Epithelial cell of esophagus (primary cell): ENCODE measurements around the gene PRPSAP1.

Source experiments
- DNase-seq: peaks from one replicate; pipeline ENCODE4 v3.0.0; 2010; ENCODE audit warnings: low read depth
- H3K4me3 ChIP-seq: 2 replicates; pipeline ENCODE4 v1.5.1; 2011; ENCODE audit warnings: mild to moderate bottlenecking, low read length, control low read depth
- CTCF ChIP-seq: IDR thresholded peaks from 2 replicates; pipeline ENCODE4 v1.5.1; 2011; ENCODE audit warnings: low read depth, mild to moderate bottlenecking, low read length, control low read depth, inconsistent platforms; ENCODE audit not compliant: insufficient read depth; ENCODE audit errors: missing control alignments

The PRPSAP1 gene

GRCh38 chr17:76279742-76280287, 73.9 kb downstream of the PRPSAP1 start:
- no peak for TF ChIP-seq CTCF
- DNase-seq, result no peak
- H3K4me3 ChIP-seq, result no peak overlapping the region

GRCh38 chr17:76278952-76279741, 74.6 kb downstream of the PRPSAP1 start:
- H3K4me3 ChIP-seq, result no peak overlapping the region

GRCh38 chr17:76278268-76278908, 75.3 kb downstream of the PRPSAP1 start:
- no peak overlapping the region for H3K4me3 ChIP-seq
- TF ChIP-seq CTCF, result no peak
- no peak for DNase-seq

More at GRCh38 chr17:76278952-76279741, 74.6 kb downstream of the PRPSAP1 start:
- peak; percentile 93 for TF ChIP-seq CTCF
- peak; percentile 70 for DNase-seq

GRCh38 chr17:76277300-76278267, 76.1 kb downstream of the PRPSAP1 start:
- no peak for TF ChIP-seq CTCF
- no peak for DNase-seq
- no peak overlapping the region for H3K4me3 ChIP-seq

- TF ChIP-seq CTCF, result no peak
- peak; percentile 41 for DNase-seq
- no peak overlapping the region for H3K4me3 ChIP-seq
These were observed 77.0 kb downstream of the PRPSAP1 start for GRCh38 chr17:76276461-76277299.

GRCh38 chr17:76276069-76276431, 77.7 kb downstream of the PRPSAP1 start:
- DNase-seq, result no peak
- TF ChIP-seq CTCF, result no peak
- H3K4me3 ChIP-seq, result no peak overlapping the region
